Upper lobe of right lung (tissue), 1 donor: ENCODE data around the gene ADAM20. TPM values are rescaled to one million over a fixed set of nuclear protein-coding genes. Genes with fewer than 3 reads are reported as not detected.
"Not testable (repeated sequence)": the region's sequence is repeated elsewhere in the genome, so short reads cannot be mapped to it uniquely, and the experiment has no call there.

Experiments
- ATAC-seq: fragments of 200-7000 bp; cut with Tn5 transposase; one replicate; pipeline ENCODE4 v1.9.1; 2020; ENCODE audit warnings: mild to moderate bottlenecking, moderate library complexity
- DNase-seq: peaks from one replicate; pipeline ENCODE4 v3.0.0-alpha.2; 2020
- H3K27ac ChIP-seq: fragments of 200-600 bp; one replicate; pipeline ENCODE4 v1.8.0; 2022
- H3K27me3 ChIP-seq: fragments of 200-600 bp; one replicate; pipeline ENCODE4 v1.8.0; 2022; ENCODE audit warnings: mild to moderate bottlenecking
- H3K36me3 ChIP-seq: fragments of 200-600 bp; one replicate; pipeline ENCODE4 v1.8.0; 2022
- H3K4me1 ChIP-seq: fragments of 200-600 bp; one replicate; pipeline ENCODE4 v1.8.0; 2022
- H3K4me3 ChIP-seq: fragments of 200-600 bp; one replicate; pipeline ENCODE4 v1.8.0; 2022; ENCODE audit warnings: mild to moderate bottlenecking
- H3K9me3 ChIP-seq: fragments of 200-600 bp; one replicate; pipeline ENCODE4 v1.8.0; 2022
- intact Hi-C: fragments of 100-400 bp; cut with DNase I; formaldehyde crosslinking; loops from one replicate; pipeline ENCODE4 v1.11.0; 2022
- total RNA-seq: library from RNA; stranded (reverse); fragmentation: NEBNext Ultra II Directional; extraction: Animal tissue kit (Norgen Biotek cat#: 25700); gene quantifications from one replicate; pipeline ENCODE4 v1.2.1, GENCODE V29; 2021
- TF ChIP-seq, protein P1 (sequence below): fragments of 200-600 bp; IDR thresholded peaks from one replicate; pipeline ENCODE4 v1.8.0; 2022; ENCODE audit warnings: antibody characterized with exemption
- donor health status: DM: no; HTN: yes; CAD: no; lungs with severe emphysema.

Gene ADAM20
- total RNA-seq, 1 donor from 2014 or later = 1.2 TPM

DNA sequence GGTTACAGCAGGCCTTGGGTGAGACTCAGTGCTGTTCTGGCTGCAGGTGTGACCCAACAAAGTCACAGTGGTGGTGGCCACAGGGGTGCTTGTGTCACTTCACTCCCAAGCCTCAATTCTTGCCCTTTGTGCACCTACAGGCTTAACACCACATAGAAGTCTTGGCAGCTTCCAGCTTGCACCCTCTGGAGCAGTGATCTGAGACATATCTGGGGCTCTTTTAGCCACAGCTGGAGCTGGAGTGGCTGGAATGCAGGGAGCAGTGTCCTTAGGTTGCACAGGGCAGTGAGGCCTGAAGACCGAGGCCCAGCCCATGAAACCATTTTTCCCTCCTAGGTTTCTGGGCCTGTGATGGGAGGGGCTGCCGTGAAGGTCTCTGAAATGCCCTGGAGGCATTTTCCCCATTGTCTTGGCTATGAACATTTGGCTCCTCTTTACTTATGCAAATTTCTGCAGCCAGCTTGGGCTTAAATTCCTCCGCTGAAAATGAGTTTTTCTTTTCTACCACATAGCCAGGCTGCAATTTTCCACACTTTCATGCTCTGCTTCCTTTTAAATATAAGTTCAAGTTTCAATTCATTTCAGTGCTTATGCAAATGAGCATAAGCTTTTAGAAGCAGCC is 45.1 kb downstream of the ADAM20 start:
- DNase-seq (no peak), ATAC-seq (no peak)
- H3K4me3 ChIP-seq = no peak overlapping the region
- H3K27me3 ChIP-seq = no peaks in the 10 kb centered on the region
- TF ChIP-seq, protein P1, sequence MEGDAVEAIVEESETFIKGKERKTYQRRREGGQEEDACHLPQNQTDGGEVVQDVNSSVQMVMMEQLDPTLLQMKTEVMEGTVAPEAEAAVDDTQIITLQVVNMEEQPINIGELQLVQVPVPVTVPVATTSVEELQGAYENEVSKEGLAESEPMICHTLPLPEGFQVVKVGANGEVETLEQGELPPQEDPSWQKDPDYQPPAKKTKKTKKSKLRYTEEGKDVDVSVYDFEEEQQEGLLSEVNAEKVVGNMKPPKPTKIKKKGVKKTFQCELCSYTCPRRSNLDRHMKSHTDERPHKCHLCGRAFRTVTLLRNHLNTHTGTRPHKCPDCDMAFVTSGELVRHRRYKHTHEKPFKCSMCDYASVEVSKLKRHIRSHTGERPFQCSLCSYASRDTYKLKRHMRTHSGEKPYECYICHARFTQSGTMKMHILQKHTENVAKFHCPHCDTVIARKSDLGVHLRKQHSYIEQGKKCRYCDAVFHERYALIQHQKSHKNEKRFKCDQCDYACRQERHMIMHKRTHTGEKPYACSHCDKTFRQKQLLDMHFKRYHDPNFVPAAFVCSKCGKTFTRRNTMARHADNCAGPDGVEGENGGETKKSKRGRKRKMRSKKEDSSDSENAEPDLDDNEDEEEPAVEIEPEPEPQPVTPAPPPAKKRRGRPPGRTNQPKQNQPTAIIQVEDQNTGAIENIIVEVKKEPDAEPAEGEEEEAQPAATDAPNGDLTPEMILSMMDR = no peak
- H3K9me3 ChIP-seq = peaks cover 30% of the 10 kb centered on the region
- no peaks in the 10 kb centered on the region for H3K36me3 ChIP-seq
- H3K4me1 ChIP-seq = no peaks in the 10 kb centered on the region
- no peak overlapping the region for H3K27ac ChIP-seq
- intact Hi-C loops = no loop called here

DNA sequence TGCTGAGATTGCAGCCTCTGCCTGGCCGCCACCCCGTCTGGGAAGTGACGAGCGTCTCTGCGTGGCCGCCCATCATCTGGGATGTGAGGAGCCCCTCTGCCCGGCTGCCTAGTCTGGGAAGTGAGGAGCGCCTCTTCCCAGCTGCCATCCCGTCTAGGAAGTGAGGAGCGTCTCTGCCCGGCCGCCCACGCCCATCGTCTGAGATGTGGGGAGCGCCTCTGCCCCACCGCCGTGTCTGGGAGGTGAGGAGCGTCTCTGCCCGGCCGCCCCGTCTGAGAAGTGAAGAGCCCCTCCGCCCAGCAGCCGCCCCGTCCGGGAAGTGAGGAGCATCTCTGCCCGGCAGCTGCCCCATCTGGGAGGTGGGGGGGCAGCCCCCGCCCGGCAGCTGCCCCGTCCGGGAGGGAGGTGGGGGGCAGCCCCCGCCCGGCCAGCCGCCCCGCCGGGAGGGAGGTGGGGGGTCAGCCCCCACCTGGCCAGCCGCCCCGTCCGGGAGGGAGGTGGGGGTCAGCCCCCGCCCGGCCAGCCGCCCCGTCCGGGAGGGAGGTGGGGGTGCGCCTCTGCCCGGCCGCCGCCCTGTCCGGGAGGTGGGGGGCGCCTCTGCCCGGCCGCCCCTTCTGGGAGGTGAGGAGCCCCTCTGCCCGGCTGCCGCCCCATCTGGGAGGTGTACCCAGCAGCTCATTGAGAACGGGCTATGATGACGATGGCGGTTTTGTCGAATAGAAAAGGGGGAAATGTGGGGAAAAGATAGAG is 57.3 kb downstream of the ADAM20 start:
- H3K36me3 ChIP-seq, DNase-seq, H3K27ac ChIP-seq, intact Hi-C loops, H3K4me1 ChIP-seq, H3K27me3 ChIP-seq, H3K4me3 ChIP-seq, ATAC-seq, H3K9me3 ChIP-seq: not testable (repeated sequence)

DNA sequence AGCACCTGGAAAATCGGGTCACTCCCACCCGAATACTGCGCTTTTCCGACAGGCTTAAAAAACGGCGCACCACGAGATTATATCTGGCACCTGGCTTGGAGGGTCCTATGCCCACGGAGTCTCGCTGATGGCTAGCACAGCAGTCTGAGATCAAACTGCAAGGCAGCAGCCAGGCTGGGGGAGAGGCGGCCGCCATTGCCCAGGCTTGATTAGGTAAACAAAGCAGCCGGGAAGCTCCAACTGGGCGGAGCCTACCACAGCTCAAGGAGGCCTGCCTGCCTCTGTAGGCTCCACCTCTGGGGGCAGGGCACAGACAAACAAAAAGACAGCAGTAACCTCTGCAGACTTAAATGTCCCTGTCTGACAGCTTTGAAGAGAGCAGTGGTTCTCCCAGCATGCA is 59.3 kb downstream of the ADAM20 start:
- H3K27me3 ChIP-seq, H3K27ac ChIP-seq, H3K4me3 ChIP-seq, intact Hi-C loops, H3K9me3 ChIP-seq, DNase-seq, H3K36me3 ChIP-seq, ATAC-seq, H3K4me1 ChIP-seq: not testable (repeated sequence)

DNA sequence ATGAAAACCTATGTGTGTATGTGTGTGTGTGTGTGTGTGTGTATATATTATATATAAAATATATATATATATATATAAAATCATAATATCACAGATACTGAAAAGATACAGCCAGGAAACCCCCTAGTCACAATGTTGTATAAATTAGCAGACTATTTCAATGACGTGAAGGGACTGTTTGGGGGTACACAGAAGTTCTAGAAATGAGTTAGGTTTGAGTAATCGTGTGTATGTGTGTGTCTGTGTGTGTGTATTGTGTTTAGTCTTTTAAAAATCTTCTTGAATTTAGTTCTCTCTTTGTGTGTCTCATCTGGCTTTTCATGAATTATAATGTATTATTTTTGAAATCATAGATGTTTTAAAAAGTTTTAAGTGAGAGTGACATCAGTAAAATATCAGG is 61.0 kb downstream of the ADAM20 start:
- no peaks in the 10 kb centered on the region for H3K36me3 ChIP-seq
- intact Hi-C loops = no loop called here
- H3K9me3 ChIP-seq = no peaks in the 10 kb centered on the region
- no peak for ATAC-seq
- no peak overlapping the region for H3K4me3 ChIP-seq
- H3K4me1 ChIP-seq = no peaks in the 10 kb centered on the region
- H3K27ac ChIP-seq = no peak overlapping the region
- DNase-seq = no peak
- no peaks in the 10 kb centered on the region for H3K27me3 ChIP-seq
- TF ChIP-seq, protein P1 = no peak

Other genes with a start within 250 kb of the ADAM20 start
- 26.0 TPM for gene COX16, start 175.3 kb downstream of the ADAM20 start, total RNA-seq
- 42.3 TPM for gene SYNJ2BP, start 117.9 kb downstream of the ADAM20 start, total RNA-seq
- gene ADAM21, start 82.8 kb downstream of the ADAM20 start, total RNA-seq = not detected
- 31.2 TPM for gene MED6, start 65.7 kb upstream of the ADAM20 start, total RNA-seq
- 6.7 TPM for gene TTC9, start 106.9 kb upstream of the ADAM20 start, total RNA-seq